ENCODE results near the gene MAST1.
"Not testable (repeated sequence)": the region's sequence is repeated elsewhere in the genome, so short reads cannot be mapped to it uniquely, and the experiment has no call there.

The MAST1 gene

GRCh38 chr19:12794971-12795381 lies 43.3 kb upstream of the MAST1 start:
- no peak for TF ChIP-seq CTCF (IDR thresholded peaks at IDR 0.05; ENCODE audit: low read depth, low read length)
- DNase-seq (ENCODE audit: low read depth in 2 of 2), result peak; percentile 26 to 59
- no peak overlapping the region for H3K4me3 ChIP-seq (replicated peaks in 1 of 2; ENCODE audit: low read depth in 2 of 2, low read length in 2 of 2)

GRCh38 chr19:12796146-12797071 lies 41.9 kb upstream of the MAST1 start:
- H3K4me3 ChIP-seq (replicated peaks in 1 of 2; ENCODE audit: low read depth in 2 of 2, low read length in 2 of 2), result no peak overlapping the region
- peak; percentile 88 for DNase-seq (ENCODE audit: low read depth in 2 of 2)
- TF ChIP-seq CTCF (IDR thresholded peaks at IDR 0.05; ENCODE audit: low read depth, low read length), result peak; percentile 91

- no peak overlapping the region for H3K4me3 ChIP-seq (replicated peaks in 1 of 2; ENCODE audit: low read depth in 2 of 2, low read length in 2 of 2)
- TF ChIP-seq CTCF (IDR thresholded peaks at IDR 0.05; ENCODE audit: low read depth, low read length), result no peak
- no peak for DNase-seq (ENCODE audit: low read depth in 2 of 2)
Observed at GRCh38 chr19:12797141-12797587, 41.2 kb upstream of the MAST1 start.

GRCh38 chr19:12797607-12798006 lies 40.7 kb upstream of the MAST1 start:
- H3K4me3 ChIP-seq (replicated peaks in 1 of 2; ENCODE audit: low read depth in 2 of 2, low read length in 2 of 2), result not testable (repeated sequence)

GRCh38 chr19:12799742-12800465 lies 38.4 kb upstream of the MAST1 start:
- no peak for DNase-seq (ENCODE audit: low read depth in 2 of 2)
- no peak for TF ChIP-seq CTCF (IDR thresholded peaks at IDR 0.05; ENCODE audit: low read depth, low read length)
- H3K4me3 ChIP-seq (replicated peaks in 1 of 2; ENCODE audit: low read depth in 2 of 2, low read length in 2 of 2), result no peak overlapping the region

More at GRCh38 chr19:12797607-12798006, 40.7 kb upstream of the MAST1 start:
- not testable (repeated sequence) for DNase-seq (ENCODE audit: low read depth in 2 of 2)

GRCh38 chr19:12800466-12800770 lies 37.9 kb upstream of the MAST1 start:
- TF ChIP-seq CTCF (IDR thresholded peaks at IDR 0.05; ENCODE audit: low read depth, low read length), result no peak
- H3K4me3 ChIP-seq (replicated peaks in 1 of 2; ENCODE audit: low read depth in 2 of 2, low read length in 2 of 2), result peak overlapping the region in 1 of 2 donors; percentile 86
- no peak for DNase-seq (ENCODE audit: low read depth in 2 of 2)

- no peak for DNase-seq (ENCODE audit: low read depth in 2 of 2)
- TF ChIP-seq CTCF (IDR thresholded peaks at IDR 0.05; ENCODE audit: low read depth, low read length), result no peak
- peak overlapping the region; percentile 86 to 93 for H3K4me3 ChIP-seq (replicated peaks in 1 of 2; ENCODE audit: low read depth in 2 of 2, low read length in 2 of 2)
Observed at GRCh38 chr19:12800923-12801465, 37.3 kb upstream of the MAST1 start.
